T-helper 2 cell treated with Interferon-gamma antibody and Interleukin-4, amounts not matched to agents 100 ng/mL and 5 ng/mL, for 36 hours (primary cell): ENCODE data around the gene ZNF608. TPM values are rescaled to one million over a fixed set of nuclear protein-coding genes. Genes with fewer than 3 reads are reported as not detected.

Experiments used
- intact Hi-C: fragments of 100-400 bp; cut with micrococcal nuclease; formaldehyde crosslinking; loops from one replicate; pipeline ENCODE4 v1.15.1; 2023
- total RNA-seq: library from RNA; stranded (reverse); gene quantifications from 2 replicates; pipeline ENCODE4 v1.2.3, GENCODE V29; 2022

ZNF608 gene
- total RNA-seq: not detected in 2 replicates

- intact Hi-C loops: no loop called here
Measured at GRCh38 chr5:124745928-124746915, at the start of gene ZNF608. Gene ZNF608, minus strand, starts transcription at chr5:124746639. Its CDS starts 1,650 bp downstream, at chr5:124744989.

GRCh38 chr5:124795829-124796228 lies 49.4 kb upstream of the ZNF608 start:
- intact Hi-C loops: no loop called here

- intact Hi-C loops: no loop called here
Measured at GRCh38 chr5:124790895-124791732, 44.7 kb upstream of the ZNF608 start.

GRCh38 chr5:124790301-124790894 lies 44.0 kb upstream of the ZNF608 start:
- intact Hi-C loops: no loop called here

GRCh38 chr5:124789104-124789605 lies 42.7 kb upstream of the ZNF608 start:
- intact Hi-C loops: no loop called here

GRCh38 chr5:124783794-124784193 lies 37.4 kb upstream of the ZNF608 start:
- intact Hi-C loops: no loop called here

- intact Hi-C loops: no loop called here
Measured at GRCh38 chr5:124783285-124783684, 36.8 kb upstream of the ZNF608 start.

- intact Hi-C loops: no loop called here
Measured at GRCh38 chr5:124782262-124782661, 35.8 kb upstream of the ZNF608 start.

- intact Hi-C loops: no loop called here
Measured at GRCh38 chr5:124780011-124780410, 33.6 kb upstream of the ZNF608 start.

- intact Hi-C loops: no loop called here
Measured at GRCh38 chr5:124773315-124774311, 27.2 kb upstream of the ZNF608 start.

- intact Hi-C loops: no loop called here
Measured at GRCh38 chr5:124772457-124773200, 26.2 kb upstream of the ZNF608 start.

- intact Hi-C loops: no loop called here
Measured at GRCh38 chr5:124771761-124772160, 25.3 kb upstream of the ZNF608 start.

- intact Hi-C loops: no loop called here
Measured at GRCh38 chr5:124764992-124765611, 18.7 kb upstream of the ZNF608 start.

- intact Hi-C loops: no loop called here
Measured at GRCh38 chr5:124764585-124764984, 18.1 kb upstream of the ZNF608 start.

GRCh38 chr5:124761010-124761409 lies 14.6 kb upstream of the ZNF608 start:
- intact Hi-C loops: no loop called here

- intact Hi-C loops: no loop called here
Measured at GRCh38 chr5:124760608-124761007, 14.2 kb upstream of the ZNF608 start.

GRCh38 chr5:124755565-124755964 lies 9.1 kb upstream of the ZNF608 start:
- intact Hi-C loops: no loop called here

- intact Hi-C loops: no loop called here
Measured at GRCh38 chr5:124755041-124755440, 8.6 kb upstream of the ZNF608 start.
